GM12878 (cell line): ENCODE results near the gene STARD5. TPM values are rescaled to one million over a fixed set of nuclear protein-coding genes. Genes with fewer than 3 reads are reported as not detected.

Experiments used
- ATAC-seq: fragments of 200-7000 bp; cut with Tn5 transposase; 3 replicates; pipeline ENCODE4 v1.9.1; 2020; ENCODE audit warnings: mild to moderate bottlenecking, moderate library complexity
- BruUV-seq: library from RNA; stranded (reverse); fragments of 400-500 nt; replicated peaks from 2 replicates; lab custom pipeline; 2021; lab: Mats Ljungman, UMichigan
- CTCF ChIA-PET: fragments of 300-600 bp; sonication (Branson Sonifier 250); formaldehyde crosslinking; extraction: SDS; loops from one replicate; lab custom pipeline; 2021; ENCODE audit warnings: inconsistent platforms; lab: Yijun Ruan, JAX
- POLR2A ChIA-PET: fragments of 350-600 bp; formaldehyde crosslinking; extraction: SDS; loops from one replicate; lab custom pipeline; 2021; ENCODE audit warnings: inconsistent platforms; lab: Charles Lee
- RAD21 ChIA-PET: fragments of 300-600 bp; sonication (Branson Sonifier 250); formaldehyde crosslinking; loops from one replicate; lab custom pipeline; 2023; ENCODE audit warnings: antibody characterized with exemption; ENCODE audit not compliant: unreplicated experiment; lab: Charles Lee
- SMC1A ChIA-PET: fragments of 300-600 bp; sonication (Branson Sonifier 250); formaldehyde crosslinking; loops from one replicate; lab custom pipeline; 2023; ENCODE audit not compliant: unreplicated experiment, uncharacterized antibody; lab: Charles Lee
- DNase-seq: peaks from one replicate; pipeline ENCODE4 v3.0.0-alpha.2; 2011; ENCODE audit warnings: low read depth, low spot score
- FAIRE-seq: peaks from 3 replicates; lab custom pipeline; 2011; peaks lifted over from hg19 to GRCh38; lab: Jason Lieb, UNC
- H2AFZ ChIP-seq: 2 replicates; pipeline ENCODE4 v1.6.0; 2011; ENCODE audit warnings: low read depth, low read length, control low read depth; ENCODE audit not compliant: control insufficient read depth
- H3K27ac ChIP-seq: 2 replicates; pipeline ENCODE4 v1.5.1; 2011; ENCODE audit warnings: control low read depth; ENCODE audit not compliant: control insufficient read depth, insufficient read depth
- H3K27me3 ChIP-seq, 2 experiments: replicated peaks in 1 of 2; 2 replicates each; pipeline versions ENCODE4 v1.6.0 to v1.6.1; 2011; ENCODE audit warnings: low read length in 1 of 2; ENCODE audit not compliant: control insufficient read depth in 2 of 2, insufficient read depth in 2 of 2
- H3K36me3 ChIP-seq, 2 experiments: 2 replicates each; pipeline ENCODE4 v1.5.1; 2011; ENCODE audit warnings: low read length in 1 of 2; ENCODE audit not compliant: control insufficient read depth in 2 of 2, insufficient read depth in 2 of 2
- H3K4me1 ChIP-seq: 2 replicates; pipeline ENCODE4 v1.6.1; 2011; ENCODE audit warnings: mild to moderate bottlenecking, low read length, moderate library complexity, mixed read lengths; ENCODE audit not compliant: control insufficient read depth, insufficient read depth
- H3K4me2 ChIP-seq: 2 replicates; pipeline ENCODE4 v1.6.0; 2011; ENCODE audit warnings: control low read depth; ENCODE audit not compliant: control insufficient read depth, insufficient read depth
- H3K4me3 ChIP-seq: fragments of 200-600 bp; sonication (generic); 2 replicates; pipeline ENCODE4 v1.5.1; 2016
- H3K79me2 ChIP-seq: 2 replicates; pipeline ENCODE4 v1.6.0; 2011; ENCODE audit warnings: low read length; ENCODE audit not compliant: control insufficient read depth, insufficient read depth
- H3K9ac ChIP-seq: 2 replicates; pipeline ENCODE4 v1.8.0; 2011; ENCODE audit warnings: low read length, control low read depth, mixed read lengths; ENCODE audit not compliant: control insufficient read depth, insufficient read depth
- H3K9me3 ChIP-seq: replicated peaks from 3 replicates; pipeline ENCODE4 v1.5.1; 2011; ENCODE audit warnings: mild to moderate bottlenecking, low read length; ENCODE audit not compliant: control insufficient read depth, insufficient read depth
- H4K20me1 ChIP-seq: 2 replicates; pipeline ENCODE4 v1.6.0; 2011; ENCODE audit not compliant: control insufficient read depth, insufficient read depth
- EZH2 ChIP-seq: IDR thresholded peaks from 2 replicates; pipeline ENCODE4 v1.6.1; 2012; ENCODE audit warnings: low read depth, mild to moderate bottlenecking, control low read depth, inconsistent platforms, low read length, borderline replicate concordance; ENCODE audit not compliant: control insufficient read depth
- IKZF2 ChIP-seq, 2 experiments: fragments of 450-650 bp; IDR thresholded peaks; 2 replicates each; pipeline ENCODE4 v1.6.1; 2017; ENCODE audit warnings: mild to moderate bottlenecking in 2 of 2, moderate library complexity in 2 of 2
- NR2C1 ChIP-seq: fragments of 450-650 bp; IDR thresholded peaks from 2 replicates; pipeline ENCODE4 v1.6.1; 2017; ENCODE audit warnings: antibody characterized with exemption, mild to moderate bottlenecking, moderate library complexity
- SMARCA5 ChIP-seq: fragments of 450-650 bp; IDR thresholded peaks from 2 replicates; pipeline ENCODE4 v1.6.1; 2017; ENCODE audit warnings: mild to moderate bottlenecking
- YY1 ChIP-seq: IDR thresholded peaks from 2 replicates; pipeline ENCODE4 v1.6.1; 2011; ENCODE audit warnings: low read depth, mild to moderate bottlenecking, low read length
- ZNF592 ChIP-seq: fragments of 450-650 bp; IDR thresholded peaks from 2 replicates; pipeline ENCODE4 v1.6.1; 2017; ENCODE audit warnings: mild to moderate bottlenecking, moderate library complexity
- WGBS: methylation state at CpG from one replicate; pipeline ENCODE4 v1.1.6; 2016; ENCODE audit warnings: low lambda C conversion rate; ENCODE audit not compliant: insufficient replicate concordance, insufficient coverage; ENCODE audit errors: missing lambda C conversion rate; 5-methylcytosine and 5-hydroxymethylcytosine counted together
- in situ Hi-C: fragments of 300-500 bp; cut with MboI; formaldehyde crosslinking; loops from 9 replicates; pipeline ENCODE4 v1.14.3; 2018; ENCODE audit warnings: mixed read lengths
- intact Hi-C: fragments of 100-400 bp; cut with micrococcal nuclease; formaldehyde crosslinking; loops from one replicate; pipeline ENCODE4 v1.14.2; 2022; ENCODE audit not compliant: unreplicated experiment
- polyA plus RNA-seq, 11 experiments: library from polyadenylated mRNA; depleted of rRNA in 4 of 11; unstranded in 6 of 11; stranded (reverse) in 5 of 11; fragments of >200 nt; fragmentation: Nextera tagmentation in 4 of 11; fragmentation: Illumina TruSeq in 1 of 11; extraction: Ambion mirVana in 4 of 11; extraction: Trizol in 1 of 11; gene quantifications; 1 replicate in 1 of 11; 2 replicates in 10 of 11; pipeline versions ENCODE4 v1.2.1 to v1.2.3, GENCODE V29; 2011 to 2016; ENCODE audit warnings: inconsistent platforms in 2 of 11, missing spikeins in 2 of 11, low read depth in 1 of 11
- total RNA-seq, 4 experiments: library from RNA; depleted of rRNA in 3 of 4; stranded (reverse); fragments of >200 nt in 3 of 4; fragmentation: Illumina TruSeq in 1 of 4; extraction: Trizol in 1 of 4; gene quantifications; 2 replicates each; pipeline versions ENCODE4 v1.2.1 to v1.2.3, GENCODE V29; 2013 to 2021

STARD5 gene
- total and polyA plus RNA-seq, 10 of the 15 experiments (the other 5 are each of a cell fraction or from before 2014, with no cell fraction given): 2.3 to 9.4 (median 4.7) TPM

DNA sequence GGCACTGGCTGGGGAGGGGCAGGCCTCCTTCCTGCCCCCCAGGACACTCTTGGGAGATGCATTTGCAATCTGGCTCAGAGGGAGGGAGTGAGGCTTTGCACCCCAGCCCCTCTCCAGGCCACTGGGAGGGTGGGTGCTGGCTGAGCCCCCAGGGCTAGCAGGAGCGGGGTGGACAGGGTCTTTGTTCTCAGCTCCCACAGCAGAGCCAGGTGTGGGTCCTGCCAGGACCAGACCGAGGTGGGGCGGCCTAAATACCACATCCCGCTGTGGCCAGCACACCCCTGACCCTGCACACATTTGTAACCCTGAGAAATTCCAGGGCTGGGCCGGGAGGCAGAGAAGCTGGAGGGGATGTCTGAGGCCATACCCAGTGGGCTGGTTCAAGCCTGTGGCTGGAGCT is 41.0 kb downstream of the STARD5 start:
- ChIA-PET CTCF (interaction anchor here (0.6 to 2.4 kb wide), 7 partner anchors 8 to 54 kb away, joined by 3 to 13 read pairs (median 8); no protein-coding TSS in a partner anchor), SMC1A (interaction anchor here (2.2 to 2.6 kb wide), 2 partner anchors 10 to 44 kb away, joined by 7 to 12 read pairs; no protein-coding TSS in a partner anchor), RAD21 (interaction anchor here (1.1 to 2.2 kb wide), 4 partner anchors 8 to 52 kb away, joined by 3 to 9 read pairs (median 7); no protein-coding TSS in a partner anchor), POLR2A (interaction anchor here (2.3 kb wide), 1 partner anchor 9 kb away, joined by 5 read pairs; no protein-coding TSS in a partner anchor)
- in situ Hi-C loops (loop anchor here (10.0 to 25.0 kb wide), 3 partner anchors 762 to 1929 kb away; partner anchors contain the start of genes HDGFL3 and MEX3B), intact Hi-C loops (no loop called here)
- no peak for TF ChIP-seq ZNF592
- no peak for TF ChIP-seq SMARCA5
- TF ChIP-seq EZH2: no peak
- no peak for TF ChIP-seq IKZF2 (IDR thresholded peaks at IDR 0.05)
- no peak for TF ChIP-seq YY1
- no peak for TF ChIP-seq NR2C1
- Histone ChIP-seq H3K4me1 (peaks cover 30% of the 10 kb centered on the region), H3K27ac (no peak overlapping the region), H3K36me3 (no peaks in the 10 kb centered on the region), H3K9ac (no peak overlapping the region), H3K79me2 (no peaks in the 10 kb centered on the region), H3K9me3 (no peaks in the 10 kb centered on the region; the same call in 2 of the 3 replicates), H3K27me3 (no peaks in the 10 kb centered on the region), H3K4me3 (no peak overlapping the region), H3K4me2 (no peak overlapping the region), H2AFZ (no peak overlapping the region), H4K20me1 (no peaks in the 10 kb centered on the region)
- DNase-seq (no peak), FAIRE-seq (no peak), ATAC-seq (no peak)
- 100% methylated on average over 5 of the region's 5 CpGs for WGBS
- no TSS peak for BruUV-seq
